ENCODE results near the gene NSDHL.

DNA sequence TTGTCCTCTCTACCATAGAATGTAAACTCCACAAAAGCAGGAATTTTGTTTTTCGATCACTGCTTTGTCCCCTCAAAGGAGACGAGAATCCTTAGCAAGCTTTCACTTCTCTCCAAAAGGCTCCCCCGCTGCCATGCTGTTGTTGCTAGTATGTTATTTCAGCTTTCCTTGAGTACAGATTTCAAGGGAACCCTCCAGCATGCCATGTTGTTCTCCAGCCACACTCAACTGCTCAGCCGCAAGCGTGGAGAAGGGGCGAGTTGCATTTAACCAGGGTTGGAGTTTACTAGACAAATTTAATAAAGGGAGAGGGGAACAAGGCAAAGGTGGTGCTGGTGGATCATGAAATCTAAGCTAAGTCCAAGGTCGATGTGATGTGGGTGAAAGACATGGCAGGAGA is 23.1 kb downstream of the NSDHL start:
- TF ChIP-seq, protein P1, sequence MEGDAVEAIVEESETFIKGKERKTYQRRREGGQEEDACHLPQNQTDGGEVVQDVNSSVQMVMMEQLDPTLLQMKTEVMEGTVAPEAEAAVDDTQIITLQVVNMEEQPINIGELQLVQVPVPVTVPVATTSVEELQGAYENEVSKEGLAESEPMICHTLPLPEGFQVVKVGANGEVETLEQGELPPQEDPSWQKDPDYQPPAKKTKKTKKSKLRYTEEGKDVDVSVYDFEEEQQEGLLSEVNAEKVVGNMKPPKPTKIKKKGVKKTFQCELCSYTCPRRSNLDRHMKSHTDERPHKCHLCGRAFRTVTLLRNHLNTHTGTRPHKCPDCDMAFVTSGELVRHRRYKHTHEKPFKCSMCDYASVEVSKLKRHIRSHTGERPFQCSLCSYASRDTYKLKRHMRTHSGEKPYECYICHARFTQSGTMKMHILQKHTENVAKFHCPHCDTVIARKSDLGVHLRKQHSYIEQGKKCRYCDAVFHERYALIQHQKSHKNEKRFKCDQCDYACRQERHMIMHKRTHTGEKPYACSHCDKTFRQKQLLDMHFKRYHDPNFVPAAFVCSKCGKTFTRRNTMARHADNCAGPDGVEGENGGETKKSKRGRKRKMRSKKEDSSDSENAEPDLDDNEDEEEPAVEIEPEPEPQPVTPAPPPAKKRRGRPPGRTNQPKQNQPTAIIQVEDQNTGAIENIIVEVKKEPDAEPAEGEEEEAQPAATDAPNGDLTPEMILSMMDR (IDR thresholded peaks at IDR 0.05), result no peak
- TF ChIP-seq EP300 (IDR thresholded peaks at IDR 0.05), result no peak

All from ovary (tissue), 3 donors.